Iris pigment epithelial cell (primary cell): ENCODE data around the gene PDE3A.

Experiments used
- DNase-seq: peaks from one replicate; pipeline ENCODE4 v3.0.0-alpha.2; 2011; ENCODE audit warnings: low read depth

Gene PDE3A

GRCh38 chr12:20458011-20458410 is 89.7 kb downstream of the PDE3A start:
- no peak for DNase-seq

GRCh38 chr12:20459920-20460319 is 91.6 kb downstream of the PDE3A start:
- no peak for DNase-seq

- no peak for DNase-seq
Measured at GRCh38 chr12:20460956-20461355, 92.6 kb downstream of the PDE3A start.

DNA sequence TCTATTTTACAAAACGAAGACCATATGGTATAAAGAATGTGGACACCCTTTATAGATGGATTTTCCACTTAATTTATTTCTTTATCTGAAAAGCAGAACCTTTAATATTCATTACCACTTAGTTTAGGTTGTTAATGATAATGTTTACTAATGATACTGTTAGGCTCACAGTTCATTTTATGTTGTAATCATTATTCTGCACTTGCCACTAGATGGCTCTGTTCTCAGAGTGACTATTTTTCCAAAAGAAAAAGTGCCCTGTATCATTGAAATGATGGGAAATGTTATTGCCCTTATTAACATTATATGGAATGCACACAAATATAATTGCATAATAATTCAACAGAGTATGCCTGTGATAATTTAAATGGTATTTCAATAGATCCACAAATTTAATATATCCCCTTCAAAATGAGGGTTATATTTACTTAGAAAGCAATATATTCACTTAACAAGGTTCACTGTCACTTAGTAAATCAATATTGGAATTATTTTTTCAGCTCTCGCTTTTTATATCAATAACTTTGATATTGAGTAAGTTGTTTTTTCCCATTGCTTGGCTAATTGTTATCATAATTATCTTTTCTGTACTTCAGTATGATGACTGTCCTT is 95.7 kb downstream of the PDE3A start:
- DNase-seq: no peak

DNA sequence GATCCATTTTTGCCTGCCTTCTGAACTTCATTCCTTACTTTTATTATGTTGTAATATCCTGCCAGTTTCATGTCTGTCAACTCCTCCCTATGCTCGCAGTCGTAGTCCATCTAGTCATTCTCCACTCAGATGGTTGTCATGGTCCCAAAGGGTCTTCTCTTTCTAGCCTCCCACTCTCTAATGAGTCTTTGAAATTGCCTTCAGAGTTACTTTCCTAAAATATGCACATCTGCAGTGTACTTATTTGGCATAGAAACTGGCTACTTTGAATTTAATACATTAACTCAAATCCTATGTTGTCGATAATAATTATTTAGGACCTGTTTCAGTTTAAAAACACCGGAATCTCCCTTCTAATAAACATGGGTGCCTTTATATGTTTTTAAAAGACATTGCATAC is 101.0 kb downstream of the PDE3A start:
- DNase-seq: no peak

- no peak for DNase-seq
Measured at GRCh38 chr12:20469756-20470155, 101.4 kb downstream of the PDE3A start.

DNA sequence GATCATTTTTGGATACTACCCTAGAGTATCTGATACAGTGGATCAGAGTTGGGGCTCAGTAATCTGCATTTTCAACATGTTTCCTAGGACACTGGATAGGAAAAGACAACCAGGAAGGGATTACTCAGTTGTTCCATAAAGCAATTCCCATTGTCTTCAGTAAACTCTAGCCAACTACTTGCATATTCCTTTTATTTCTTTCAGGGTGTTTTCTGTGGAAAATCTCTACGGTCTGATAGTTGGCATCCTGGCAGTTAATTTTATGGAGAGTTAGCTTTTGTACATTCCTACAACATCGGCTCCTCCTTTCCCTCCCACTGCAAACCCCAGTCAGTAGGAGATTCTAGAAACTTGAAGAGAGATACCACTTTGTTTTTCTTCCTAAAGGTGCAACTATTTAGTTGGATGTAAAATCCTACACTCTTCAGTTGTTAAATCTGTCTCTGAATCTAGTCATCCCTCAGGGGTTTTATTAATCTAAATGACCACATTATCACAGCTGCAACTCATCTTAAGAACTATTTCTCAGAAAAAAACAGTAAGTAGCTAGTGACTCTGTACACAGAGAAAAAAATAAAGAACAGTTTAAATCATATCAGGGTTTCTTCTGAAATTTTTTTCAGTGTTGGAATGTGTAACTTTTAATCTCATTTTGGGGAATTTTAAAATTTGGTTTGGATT is 103.9 kb downstream of the PDE3A start:
- DNase-seq: no peak

DNA sequence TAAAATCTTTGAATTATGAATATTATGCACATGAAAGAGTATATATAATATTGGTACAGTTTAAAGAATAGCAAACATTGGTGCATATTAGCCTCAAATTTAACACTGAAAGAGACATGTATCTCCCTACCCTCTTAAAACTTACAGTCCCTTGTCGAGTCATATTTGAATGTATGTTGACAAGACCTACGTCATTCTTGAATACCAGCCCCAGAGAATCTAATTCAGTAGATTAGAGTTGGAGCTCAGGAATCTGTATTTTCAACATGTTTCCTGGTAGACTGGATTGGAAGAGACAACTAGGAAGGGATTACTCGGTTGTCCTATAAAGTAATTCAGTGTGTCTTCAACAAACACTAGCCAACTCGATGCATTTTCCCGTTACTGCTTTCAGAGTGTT is 104.8 kb downstream of the PDE3A start:
- no peak for DNase-seq

GRCh38 chr12:20474016-20474415 is 105.7 kb downstream of the PDE3A start:
- no peak for DNase-seq

DNA sequence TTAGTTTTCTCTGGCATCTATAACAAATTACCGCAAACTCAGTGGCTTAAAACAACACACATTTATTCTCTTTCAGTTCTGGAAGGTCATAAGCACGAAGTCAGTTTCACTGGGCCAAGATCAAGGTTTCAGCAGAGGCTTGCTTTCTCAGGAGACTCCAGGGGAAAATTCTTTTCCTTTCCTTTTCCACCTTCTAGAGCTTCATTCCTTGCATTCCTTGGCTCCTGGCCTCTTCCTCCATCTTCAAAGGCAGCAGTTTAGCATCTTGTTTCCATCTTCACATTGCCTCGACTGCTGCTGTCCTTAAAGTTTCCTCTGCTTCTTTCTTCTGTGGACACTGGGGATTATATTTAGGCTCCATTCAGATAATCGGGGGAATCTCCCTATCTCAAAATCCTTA is 106.1 kb downstream of the PDE3A start:
- DNase-seq: peak; percentile 38

GRCh38 chr12:20475542-20475941 is 107.2 kb downstream of the PDE3A start:
- DNase-seq: peak; percentile 63

GRCh38 chr12:20476551-20476950 is 108.2 kb downstream of the PDE3A start:
- DNase-seq: no peak

DNA sequence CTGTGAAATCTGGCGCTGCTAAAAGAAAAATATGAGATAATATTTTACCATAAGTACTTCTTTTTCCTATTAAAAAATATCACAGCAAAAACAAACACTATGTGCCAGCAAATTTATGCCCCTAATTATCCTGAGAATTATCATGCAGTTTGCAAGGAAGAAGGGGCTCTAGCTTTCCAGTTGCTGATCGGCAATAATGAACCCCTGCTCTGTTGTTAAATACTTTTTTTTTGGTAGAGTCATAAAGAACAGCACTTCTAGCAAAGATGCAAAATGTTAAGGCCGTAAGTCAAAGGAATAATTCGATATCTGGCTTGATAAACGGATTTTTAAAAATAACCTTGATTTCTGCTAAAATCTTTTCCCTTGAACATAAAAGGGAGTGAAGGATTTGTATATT is 108.9 kb downstream of the PDE3A start:
- no peak for DNase-seq

DNA sequence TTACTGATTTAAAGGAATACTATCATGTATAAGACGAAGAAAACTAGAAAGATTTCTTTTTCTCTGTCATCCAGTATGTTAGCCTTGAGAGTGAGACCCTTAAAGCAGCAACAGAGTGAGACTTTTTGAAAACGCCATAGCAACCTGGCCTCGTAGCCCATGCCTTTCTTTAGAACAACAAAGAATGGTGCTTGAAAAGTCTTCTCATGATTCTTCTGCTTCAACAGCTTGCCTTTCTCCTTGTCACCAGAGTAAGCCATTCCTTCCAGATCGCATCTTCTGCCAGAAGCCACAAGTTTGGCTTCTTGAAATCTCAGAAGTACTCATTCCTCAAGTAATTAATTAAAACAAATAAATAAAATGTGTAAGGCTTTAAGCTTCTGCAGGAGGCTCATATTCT is 109.3 kb downstream of the PDE3A start:
- DNase-seq: no peak

GRCh38 chr12:20482491-20483054 is 114.2 kb downstream of the PDE3A start:
- no peak for DNase-seq

DNA sequence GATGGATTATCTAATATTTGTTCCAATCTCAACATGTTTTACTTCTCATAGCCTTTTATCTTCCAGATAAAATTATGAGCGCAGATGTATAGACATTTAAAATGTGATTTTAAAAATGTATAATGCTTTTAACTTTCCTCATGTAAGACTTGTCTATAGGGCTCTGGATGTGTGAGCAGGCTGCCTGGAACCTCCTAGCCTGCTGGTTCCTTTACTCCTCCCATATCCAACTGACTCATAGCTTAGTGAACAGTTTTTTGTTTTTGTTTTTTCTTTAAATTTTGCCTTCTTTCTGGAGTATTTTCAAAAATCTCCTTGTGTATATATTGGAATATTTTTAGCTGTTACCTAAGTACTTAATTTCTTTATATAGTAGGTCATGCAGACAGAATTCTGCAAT is 115.4 kb downstream of the PDE3A start:
- DNase-seq: peak; percentile 72

DNA sequence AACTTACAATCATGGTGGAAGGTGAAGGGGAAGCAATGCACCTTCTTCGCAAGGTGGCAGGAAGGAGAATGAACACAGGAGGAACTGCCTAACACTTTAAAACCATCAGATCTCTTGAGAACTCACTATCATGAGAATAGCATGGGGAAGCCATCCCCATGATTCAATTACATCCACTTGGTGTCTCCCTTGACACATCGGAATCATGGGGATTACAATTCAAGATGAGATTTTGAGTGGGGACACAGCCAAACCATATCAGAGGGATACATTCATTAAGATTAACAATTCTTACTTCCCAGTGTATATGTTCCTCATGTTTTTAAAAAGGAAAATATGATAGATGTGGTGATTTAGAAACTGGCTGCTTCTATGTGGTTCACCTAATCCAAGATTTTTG is 117.9 kb downstream of the PDE3A start:
- DNase-seq: no peak

- no peak for DNase-seq
Measured at GRCh38 chr12:20487519-20487918, 119.2 kb downstream of the PDE3A start.

GRCh38 chr12:20489645-20490044 is 121.3 kb downstream of the PDE3A start:
- DNase-seq: peak; percentile 72

DNA sequence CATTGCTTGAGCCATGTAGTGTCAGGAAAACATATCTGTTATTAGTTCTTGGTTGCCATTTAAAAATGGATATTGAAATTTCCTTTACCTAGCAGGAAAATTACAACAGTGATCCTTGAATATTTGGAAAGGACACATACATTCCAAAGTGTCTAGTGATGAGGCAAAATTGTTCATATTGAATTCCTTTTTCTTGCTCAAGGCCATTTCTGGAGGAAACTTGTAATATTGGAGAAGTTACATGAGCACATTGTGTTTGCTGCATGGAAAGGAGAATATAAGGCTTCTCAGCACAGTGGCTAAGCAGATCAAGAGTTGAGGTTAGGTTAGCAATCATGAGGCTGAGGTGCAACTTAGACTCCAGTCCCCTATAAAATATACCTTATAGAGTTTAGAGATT is 121.9 kb downstream of the PDE3A start:
- peak; percentile 66 for DNase-seq

- DNase-seq: no peak
Measured at GRCh38 chr12:20491290-20491689, 123.0 kb downstream of the PDE3A start.

DNA sequence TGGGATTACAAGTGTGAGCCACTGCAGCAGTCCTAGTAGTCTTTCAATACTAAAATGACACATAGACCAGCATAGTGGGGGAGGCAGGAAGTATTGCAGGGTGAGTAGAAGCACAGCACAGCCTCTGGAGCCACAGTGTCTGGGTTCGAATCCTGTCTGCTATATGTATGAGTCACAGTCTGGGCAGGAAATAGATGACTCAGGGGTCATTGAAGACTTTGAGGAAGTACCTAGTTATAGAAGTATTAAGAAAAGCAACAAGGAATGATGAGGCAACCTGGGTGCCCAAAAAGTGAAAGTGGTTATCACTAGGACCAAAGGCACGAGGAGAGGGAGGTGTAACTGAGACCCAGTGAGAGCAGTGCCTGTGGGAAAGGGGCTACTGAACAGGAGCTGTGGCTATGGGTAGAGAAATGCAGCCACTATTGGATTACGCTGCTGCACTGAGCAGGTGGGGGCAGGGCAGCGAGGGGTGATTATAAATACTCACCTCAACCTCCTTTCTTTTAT is 124.0 kb downstream of the PDE3A start:
- DNase-seq: peak; percentile 95

GRCh38 chr12:20493934-20494333 is 125.6 kb downstream of the PDE3A start:
- peak; percentile 82 for DNase-seq

DNA sequence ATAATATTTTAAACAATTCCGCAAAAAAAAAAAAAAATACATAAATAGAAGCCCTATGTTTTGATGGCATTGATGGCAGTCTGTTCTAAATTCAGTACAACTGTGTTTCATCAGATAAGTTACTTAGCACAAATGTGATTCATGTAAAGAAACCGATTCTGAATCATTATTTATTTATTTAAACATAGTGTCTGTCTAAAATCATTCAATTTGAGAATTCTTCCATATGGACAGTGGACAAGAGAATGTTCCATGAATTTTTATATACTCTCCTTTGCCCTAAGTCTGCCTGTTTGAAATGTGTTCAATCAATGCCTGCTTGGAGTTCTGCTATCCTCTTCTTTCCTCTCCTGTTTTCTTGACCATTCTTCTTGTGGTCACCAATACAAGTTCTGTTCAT is 126.5 kb downstream of the PDE3A start:
- peak; percentile 53 for DNase-seq
